SK-N-MC (cell line): Measurements from ENCODE around the gene RBMY1F.
"Not testable (repeated sequence)": the region's sequence is repeated elsewhere in the genome, so short reads cannot be mapped to it uniquely, and the experiment has no call there.

Experiments
- DNase-seq: peaks from one replicate; pipeline ENCODE4 v3.0.0-alpha.2; 2011; ENCODE audit warnings: low read depth, low spot score
- H3K27ac ChIP-seq: fragments of 200-600 bp; sonication (generic); 2 replicates; pipeline ENCODE4 v1.5.1; 2016; ENCODE audit warnings: mixed run types
- H3K36me3 ChIP-seq: fragments of 200-600 bp; sonication (generic); 2 replicates; pipeline ENCODE4 v1.6.1; 2017; ENCODE audit warnings: antibody characterized with exemption, low read length, mixed read lengths; ENCODE audit not compliant: insufficient read depth
- H3K4me3 ChIP-seq: fragments of 200-600 bp; sonication (generic); 2 replicates; pipeline ENCODE4 v1.5.1; 2016
- H3K9ac ChIP-seq: fragments of 200-600 bp; sonication (generic); 2 replicates; pipeline ENCODE4 v1.8.0; 2017; ENCODE audit warnings: mixed run types, mixed read lengths; ENCODE audit not compliant: insufficient read length
- H3K9me3 ChIP-seq: fragments of 200-600 bp; sonication (generic); 2 replicates; pipeline ENCODE4 v1.6.1; 2017; ENCODE audit warnings: low read depth, mild to moderate bottlenecking, antibody characterized with exemption, low read length, moderate library complexity, mixed read lengths

The RBMY1F gene

DNA sequence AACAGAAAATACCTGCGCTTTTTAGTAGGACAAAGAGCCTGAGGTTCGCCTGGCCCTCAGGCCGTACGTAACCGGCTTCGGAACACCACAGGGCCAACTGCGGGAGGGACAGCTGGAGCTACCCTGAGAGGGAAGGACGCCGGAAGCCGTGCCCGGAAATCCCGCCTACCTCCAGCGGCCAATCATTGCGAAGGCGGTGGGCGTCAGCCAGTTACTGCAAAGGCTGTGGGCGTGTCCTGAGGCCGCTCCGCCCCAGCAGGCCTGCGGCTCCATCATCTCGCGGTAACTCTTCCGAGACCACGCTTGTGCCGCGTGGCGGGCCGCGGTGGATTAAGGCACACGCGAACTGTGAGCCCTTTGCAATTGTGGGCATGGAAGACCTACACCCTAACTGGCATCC lies at the start of gene RBMY1F:
Gene RBMY1F (minus strand): TSS at position 101 of the 400 bp plus-strand sequence. CDS start 1,954 bp downstream, outside the sequence.
- not testable (repeated sequence) for DNase-seq, H3K36me3 ChIP-seq, H3K9ac ChIP-seq, H3K4me3 ChIP-seq, H3K27ac ChIP-seq, H3K9me3 ChIP-seq

DNA sequence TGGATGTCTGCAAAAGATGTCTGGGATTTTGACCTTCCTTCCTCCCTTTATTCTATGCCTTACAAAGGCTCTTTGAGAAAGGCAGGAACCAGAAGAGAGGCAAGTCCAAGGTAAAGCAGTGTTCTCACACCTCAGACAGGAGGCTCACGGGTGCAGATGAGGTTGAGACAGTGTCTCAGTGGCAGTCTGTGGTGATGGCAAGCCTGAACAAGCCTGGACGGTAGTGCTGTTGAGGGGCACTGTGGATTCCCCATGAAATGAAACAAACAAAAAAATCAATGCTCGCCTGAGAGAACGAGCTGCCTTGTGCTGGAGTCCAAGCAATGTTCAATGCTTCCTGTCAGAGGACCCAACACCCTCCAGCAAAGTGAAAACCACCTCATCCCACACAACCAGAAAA lies 31.6 kb downstream of the RBMY1F start:
- not testable (repeated sequence) for H3K36me3 ChIP-seq, H3K9ac ChIP-seq, H3K27ac ChIP-seq, H3K9me3 ChIP-seq, DNase-seq, H3K4me3 ChIP-seq

- not testable (repeated sequence) for H3K27ac ChIP-seq, H3K9me3 ChIP-seq, DNase-seq, H3K36me3 ChIP-seq, H3K9ac ChIP-seq, H3K4me3 ChIP-seq
Measured at GRCh38 chrY:22141011-22141695, 41.6 kb downstream of the RBMY1F start.

DNA sequence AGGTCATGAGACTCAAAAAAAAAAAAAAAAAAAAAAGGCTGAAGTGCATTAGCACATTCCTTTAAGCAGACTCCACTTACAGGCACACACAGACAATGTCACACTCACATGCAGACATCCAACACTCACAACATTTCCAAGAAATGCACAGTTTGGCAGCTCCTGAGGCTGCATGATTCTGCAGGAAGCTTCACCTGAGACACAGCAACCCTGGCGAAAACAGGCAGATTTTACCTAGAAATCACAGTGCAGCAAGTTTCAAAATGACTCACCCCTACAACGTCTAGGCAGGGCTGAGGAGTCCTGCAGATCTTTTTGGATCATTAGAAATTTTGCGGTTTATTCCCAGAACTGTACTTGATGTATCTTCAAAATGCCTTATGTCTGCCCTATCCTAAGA lies 48.0 kb downstream of the RBMY1F start:
- H3K36me3 ChIP-seq, DNase-seq, H3K9me3 ChIP-seq, H3K9ac ChIP-seq, H3K4me3 ChIP-seq, H3K27ac ChIP-seq: not testable (repeated sequence)

DNA sequence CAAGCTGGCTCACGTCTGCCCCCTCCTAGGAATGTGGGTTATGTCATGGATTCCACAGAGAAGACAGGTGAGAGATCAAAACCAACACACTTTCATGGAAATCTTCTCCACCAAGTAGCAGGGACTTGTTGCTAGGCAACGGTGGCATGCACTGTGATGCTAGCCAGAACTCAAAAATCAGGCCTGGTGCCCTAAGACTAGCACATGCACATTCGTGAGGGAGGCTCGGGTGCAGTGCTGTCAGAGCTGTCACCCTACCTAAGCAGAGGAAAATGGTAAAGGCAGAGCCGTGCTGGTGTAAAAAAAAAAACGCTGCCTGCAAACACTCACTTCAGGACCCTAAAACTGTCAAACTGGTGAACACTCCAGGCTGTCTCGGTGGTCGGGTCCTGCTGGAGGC lies 52.2 kb downstream of the RBMY1F start:
- not testable (repeated sequence) for H3K36me3 ChIP-seq, H3K9ac ChIP-seq, DNase-seq, H3K4me3 ChIP-seq, H3K27ac ChIP-seq, H3K9me3 ChIP-seq
